GM12864 (cell line): ENCODE measurements around the gene LSG1.
"Not testable (repeated sequence)": the region's sequence is repeated elsewhere in the genome, so short reads cannot be mapped to it uniquely, and the experiment has no call there.

ENCODE experiments used
- DNase-seq: peaks from one replicate; pipeline ENCODE4 v3.0.0-alpha.2; 2011; ENCODE audit warnings: low read depth
- H3K4me3 ChIP-seq: 2 replicates; pipeline ENCODE4 v1.5.1; 2011; ENCODE audit warnings: mild to moderate bottlenecking, low read depth, low read length, control low read depth
- TF ChIP-seq, protein P1 (sequence below): IDR thresholded peaks from 2 replicates; pipeline ENCODE4 v1.5.1; 2011; ENCODE audit warnings: low read depth, mild to moderate bottlenecking, moderate library complexity, low read length, control low read depth, inconsistent platforms; ENCODE audit errors: missing control alignments

LSG1 gene

DNA sequence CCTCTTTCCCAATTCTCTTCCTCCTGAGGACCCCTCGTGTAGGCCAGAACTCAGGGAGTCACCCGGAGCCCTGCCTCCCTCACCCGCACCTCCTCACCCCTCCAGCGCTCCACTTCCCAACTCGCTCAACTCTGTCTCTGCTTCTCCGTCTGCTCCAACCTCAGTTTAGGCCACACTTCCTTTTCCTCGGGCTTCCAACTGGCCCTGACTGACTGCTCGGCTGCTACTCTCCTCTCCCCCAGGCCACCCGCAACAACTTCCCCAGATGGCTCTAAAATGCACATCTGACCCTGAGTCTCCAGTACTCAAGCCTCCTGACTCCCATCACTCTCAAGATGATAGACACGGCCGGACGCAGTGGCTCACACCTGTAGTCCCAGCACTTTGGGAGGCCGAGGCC lies 62.4 kb downstream of the LSG1 start:
- no peak overlapping the region for H3K4me3 ChIP-seq
- DNase-seq = no peak
- TF ChIP-seq, protein P1, sequence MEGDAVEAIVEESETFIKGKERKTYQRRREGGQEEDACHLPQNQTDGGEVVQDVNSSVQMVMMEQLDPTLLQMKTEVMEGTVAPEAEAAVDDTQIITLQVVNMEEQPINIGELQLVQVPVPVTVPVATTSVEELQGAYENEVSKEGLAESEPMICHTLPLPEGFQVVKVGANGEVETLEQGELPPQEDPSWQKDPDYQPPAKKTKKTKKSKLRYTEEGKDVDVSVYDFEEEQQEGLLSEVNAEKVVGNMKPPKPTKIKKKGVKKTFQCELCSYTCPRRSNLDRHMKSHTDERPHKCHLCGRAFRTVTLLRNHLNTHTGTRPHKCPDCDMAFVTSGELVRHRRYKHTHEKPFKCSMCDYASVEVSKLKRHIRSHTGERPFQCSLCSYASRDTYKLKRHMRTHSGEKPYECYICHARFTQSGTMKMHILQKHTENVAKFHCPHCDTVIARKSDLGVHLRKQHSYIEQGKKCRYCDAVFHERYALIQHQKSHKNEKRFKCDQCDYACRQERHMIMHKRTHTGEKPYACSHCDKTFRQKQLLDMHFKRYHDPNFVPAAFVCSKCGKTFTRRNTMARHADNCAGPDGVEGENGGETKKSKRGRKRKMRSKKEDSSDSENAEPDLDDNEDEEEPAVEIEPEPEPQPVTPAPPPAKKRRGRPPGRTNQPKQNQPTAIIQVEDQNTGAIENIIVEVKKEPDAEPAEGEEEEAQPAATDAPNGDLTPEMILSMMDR = no peak

- no peak overlapping the region for H3K4me3 ChIP-seq
- DNase-seq = no peak
- TF ChIP-seq, protein P1 = no peak
Observed at GRCh38 chr3:194608981-194609380, 63.0 kb downstream of the LSG1 start.

- TF ChIP-seq, protein P1 = no peak
- DNase-seq = no peak
- no peak overlapping the region for H3K4me3 ChIP-seq
Observed at GRCh38 chr3:194607592-194608389, 64.2 kb downstream of the LSG1 start.

DNA sequence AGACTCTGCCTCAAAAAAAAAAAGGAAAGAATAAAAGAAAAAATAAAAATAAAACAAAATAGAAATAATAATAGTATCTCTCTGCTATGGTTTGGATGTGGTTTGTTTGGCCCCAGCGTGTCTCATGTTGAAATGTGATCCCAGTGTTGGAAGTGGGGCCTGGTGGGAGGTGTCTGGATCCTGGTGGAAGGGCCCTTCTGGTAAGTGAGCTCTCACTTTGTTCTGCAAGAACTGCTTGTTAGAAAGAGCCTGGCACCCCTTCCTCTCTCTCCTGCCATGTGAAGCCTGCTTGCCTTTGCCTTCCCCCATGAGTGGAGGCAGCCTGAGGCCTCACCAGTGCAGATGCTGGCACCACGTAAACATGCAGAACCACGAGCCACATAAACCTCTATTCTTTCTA lies 65.0 kb downstream of the LSG1 start:
- TF ChIP-seq, protein P1 = no peak
- H3K4me3 ChIP-seq = no peak overlapping the region
- no peak for DNase-seq

GRCh38 chr3:194606163-194606562 lies 65.8 kb downstream of the LSG1 start:
- TF ChIP-seq, protein P1 = no peak
- DNase-seq = no peak
- H3K4me3 ChIP-seq = no peak overlapping the region

- not testable (repeated sequence) for DNase-seq, H3K4me3 ChIP-seq
Observed at GRCh38 chr3:194605314-194605713, 66.7 kb downstream of the LSG1 start.

- TF ChIP-seq, protein P1 = peak; percentile 29
- DNase-seq = no peak
- no peak overlapping the region for H3K4me3 ChIP-seq
Observed at GRCh38 chr3:194604837-194605236, 67.2 kb downstream of the LSG1 start.
